ENCODE data around the gene MUC2. TPM values are rescaled to one million over a fixed set of nuclear protein-coding genes. Genes with fewer than 3 reads are reported as not detected.

MUC2 gene
- total RNA-seq, 4 donors from 2014 or later, result 269 to 910 (median 671) TPM

- WGBS, 2 donors (ENCODE audit: low coverage in 1 of 2), result 85% methylated on average over 8 of the region's 8 CpGs; no CpG with 5 or more reads in 1 of the 2 donors
- Histone ChIP-seq H3K27ac (no peak overlapping the region), H3K36me3 (no peaks in the 10 kb centered on the region), H3K4me3 (no peak overlapping the region), H3K4me1 (no peaks in the 10 kb centered on the region), H3K27me3 (peaks cover 29% of the 10 kb centered on the region), H3K9me3 (no peaks in the 10 kb centered on the region)
- no peak for DNase-seq
- in situ Hi-C loops (cut with MboI; ENCODE audit: low pct_ligation_motif_present in 1 of 4, low pct_unique_long_range_greater_than_20kb in 1 of 4, low sequenced_read_pairs in 3 of 4), result loop anchor here in 3 of 4 donors (25.0 kb wide), 2 partner anchors 122 to 172 kb away; partner anchors contain the start of gene CHID1 (in 1 of the 3)
- TF ChIP-seq EP300 (IDR thresholded peaks at IDR 0.05; ENCODE audit: low read depth) (no peak), CTCF (IDR thresholded peaks at IDR 0.05) (no peak), POLR2A (IDR thresholded peaks at IDR 0.05) (no peak)
- intact Hi-C loops (cut with DNase I; ENCODE audit: low total_unique reads), result no loop called here
These were observed 40.7 kb upstream of the MUC2 start for GRCh38 chr11:1034001-1034400.

DNA sequence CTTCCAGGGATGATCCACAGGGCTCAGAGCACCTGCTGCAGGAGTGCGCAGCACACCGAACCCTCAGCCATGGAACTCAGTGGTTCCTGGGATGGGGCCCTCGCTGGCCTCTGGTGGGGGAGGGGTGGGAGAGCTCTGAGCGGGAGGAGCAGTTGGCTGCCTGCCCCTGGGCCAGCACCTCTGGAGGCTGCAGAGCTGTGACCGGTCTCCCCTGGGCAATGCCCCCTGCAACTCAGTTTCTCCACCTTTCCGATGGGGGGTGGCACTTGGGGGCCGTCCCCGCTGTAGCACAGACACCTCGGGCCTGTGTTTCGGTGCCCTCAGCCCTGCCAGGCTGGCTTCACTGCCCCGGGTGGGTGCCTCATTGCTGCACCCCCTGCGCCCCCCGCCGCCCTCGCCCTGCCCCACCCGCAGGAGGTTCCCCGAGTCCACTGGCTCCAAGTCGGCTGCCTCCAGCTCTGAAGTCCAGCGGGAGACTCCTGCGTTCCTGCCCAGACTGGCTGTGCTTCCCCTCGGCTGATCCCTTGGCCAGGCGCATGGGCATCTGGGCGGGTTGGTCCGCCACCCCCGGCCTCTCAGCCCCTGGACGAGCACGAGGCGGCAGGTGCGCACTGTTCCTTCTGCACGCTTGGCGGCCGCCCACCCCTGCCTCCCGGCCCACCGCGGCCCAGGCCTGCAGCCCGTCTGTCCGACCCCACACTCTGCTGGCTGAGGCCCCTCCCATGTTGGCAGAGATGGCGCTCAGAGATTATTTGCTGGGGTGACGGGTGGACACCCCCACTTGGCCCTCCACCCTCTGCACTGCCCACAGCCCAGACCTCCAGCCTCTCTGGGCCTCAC lies 40.0 kb upstream of the MUC2 start:
- Histone ChIP-seq H3K4me3 (no peak overlapping the region), H3K27ac (no peak overlapping the region)
- WGBS, 2 donors (ENCODE audit: low coverage in 1 of 2), result 68% methylated on average over 35 of the region's 39 CpGs; no CpG with 5 or more reads in 1 of the 2 donors

DNA sequence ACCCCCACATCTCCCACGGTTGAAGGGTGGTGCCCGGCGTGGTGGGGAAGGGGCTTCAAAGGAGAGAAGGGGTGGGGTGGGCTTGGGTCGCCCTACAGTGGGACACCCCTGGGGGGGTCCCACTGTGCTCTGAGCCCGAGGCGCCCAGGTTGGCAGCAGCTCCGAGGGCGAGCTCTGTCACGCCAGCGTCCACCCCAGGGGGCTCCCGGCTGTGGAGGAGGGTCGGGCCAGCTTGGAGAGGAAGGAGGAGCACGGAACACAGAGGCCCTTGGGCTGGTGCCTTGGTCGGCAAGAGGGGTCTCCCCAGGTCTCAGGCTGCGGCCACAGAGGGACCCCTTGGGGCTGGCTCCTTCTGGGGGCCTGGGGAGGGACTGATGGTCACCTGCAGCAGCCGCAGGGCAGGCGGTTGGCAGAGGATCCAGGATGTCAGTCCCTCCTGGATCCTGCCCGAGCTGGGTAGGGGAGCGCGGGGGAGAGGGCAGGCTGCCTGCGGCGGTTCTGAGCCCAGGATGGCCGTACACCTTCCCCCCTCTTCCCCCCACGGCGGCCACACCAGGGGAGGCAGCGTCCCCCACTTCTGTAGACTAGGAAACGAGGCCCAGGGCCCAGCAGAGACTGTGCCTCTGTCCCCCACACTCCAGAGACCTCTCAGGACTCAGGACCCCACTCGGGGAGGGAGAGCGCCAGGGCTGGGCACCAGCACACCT lies 38.9 kb upstream of the MUC2 start:
- TF ChIP-seq POLR2A (IDR thresholded peaks at IDR 0.05) (no peak), EP300 (IDR thresholded peaks at IDR 0.05; ENCODE audit: low read depth) (no peak), POLR2AphosphoS5 (IDR thresholded peaks at IDR 0.05) (no peak), CTCF (IDR thresholded peaks at IDR 0.05) (no peak)
- peaks cover 28% of the 10 kb centered on the region for H3K27me3 ChIP-seq
- intact Hi-C loops (cut with DNase I; ENCODE audit: low total_unique reads), result no loop called here
- no peak for DNase-seq
- H3K4me3 ChIP-seq, result no peak overlapping the region
- H3K9me3 ChIP-seq, result no peaks in the 10 kb centered on the region
- WGBS, 2 donors (ENCODE audit: low coverage in 1 of 2), result 79% methylated on average over 25 of the region's 29 CpGs; no CpG with 5 or more reads in 1 of the 2 donors
- H3K27ac ChIP-seq, result no peak overlapping the region
- H3K4me1 ChIP-seq, result no peaks in the 10 kb centered on the region
- H3K36me3 ChIP-seq, result no peaks in the 10 kb centered on the region
- in situ Hi-C loops (cut with MboI; ENCODE audit: low pct_ligation_motif_present in 1 of 4, low pct_unique_long_range_greater_than_20kb in 1 of 4, low sequenced_read_pairs in 3 of 4), result loop anchor here in 3 of 4 donors (25.0 kb wide), 2 partner anchors 123 to 173 kb away; partner anchors contain the start of gene CHID1 (in 1 of the 3)

More for the DNA sequence above, 40.0 kb upstream of the MUC2 start:
- H3K36me3 ChIP-seq, result no peaks in the 10 kb centered on the region
- peaks cover 29% of the 10 kb centered on the region for H3K27me3 ChIP-seq
- DNase-seq, result no peak
- in situ Hi-C loops (cut with MboI; ENCODE audit: low pct_ligation_motif_present in 1 of 4, low pct_unique_long_range_greater_than_20kb in 1 of 4, low sequenced_read_pairs in 3 of 4) (loop anchor here in 3 of 4 donors (25.0 kb wide), 2 partner anchors 122 to 172 kb away; partner anchors contain the start of gene CHID1 (in 1 of the 3)), intact Hi-C loops (cut with DNase I; ENCODE audit: low total_unique reads) (no loop called here)
- H3K9me3 ChIP-seq, result no peaks in the 10 kb centered on the region
- H3K4me1 ChIP-seq, result no peaks in the 10 kb centered on the region
- TF ChIP-seq POLR2A (IDR thresholded peaks at IDR 0.05) (no peak), POLR2AphosphoS5 (IDR thresholded peaks at IDR 0.05) (no peak), EP300 (IDR thresholded peaks at IDR 0.05; ENCODE audit: low read depth) (no peak), CTCF (IDR thresholded peaks at IDR 0.05) (no peak)
